GM13976 (cell line): ENCODE data around the gene VGLL4.

ENCODE experiments used
- DNase-seq: peaks from one replicate; pipeline ENCODE4 v3.0.0; 2012; ENCODE audit warnings: low spot score
- CTCF ChIP-seq: IDR thresholded peaks from 2 replicates; pipeline ENCODE4 v1.5.1; 2012; ENCODE audit warnings: borderline replicate concordance, mild to moderate bottlenecking; ENCODE audit not compliant: insufficient read depth; ENCODE audit errors: extremely low read depth, missing control alignments, control extremely low read depth
- in situ Hi-C: fragments of 300-500 bp; cut with MboI; formaldehyde crosslinking; loops from one replicate; pipeline ENCODE4 v1.12.0; 2022; ENCODE audit warnings: low sequenced_read_pairs, mixed read lengths, inconsistent platforms; ENCODE audit not compliant: unreplicated experiment

The VGLL4 gene

GRCh38 chr3:11661827-11662226, 18.1 kb upstream of the VGLL4 start:
- TF ChIP-seq CTCF = no peak
- in situ Hi-C loops = loop anchor here (5.0 kb wide), 1 partner anchor 280 kb away; no protein-coding TSS in a partner anchor
- DNase-seq = no peak

- DNase-seq = no peak
- no peak for TF ChIP-seq CTCF
- in situ Hi-C loops = loop anchor here (5.0 kb wide), 1 partner anchor 279 kb away; no protein-coding TSS in a partner anchor
Observed at GRCh38 chr3:11661052-11661656, 17.4 kb upstream of the VGLL4 start.

- TF ChIP-seq CTCF = no peak
- in situ Hi-C loops = loop anchor here (5.0 kb wide), 1 partner anchor 278 kb away; no protein-coding TSS in a partner anchor
- DNase-seq = no peak
Observed at GRCh38 chr3:11660242-11660641, 16.5 kb upstream of the VGLL4 start.

GRCh38 chr3:11658180-11658579, 14.5 kb upstream of the VGLL4 start:
- DNase-seq = no peak
- in situ Hi-C loops = loop anchor here (10.0 kb wide), 1 partner anchor 147 kb away; no protein-coding TSS in a partner anchor
- no peak for TF ChIP-seq CTCF

- in situ Hi-C loops = loop anchor here (10.0 kb wide), 1 partner anchor 149 kb away; no protein-coding TSS in a partner anchor
- TF ChIP-seq CTCF = no peak
- DNase-seq = no peak
Observed at GRCh38 chr3:11655196-11655928, 11.6 kb upstream of the VGLL4 start.

GRCh38 chr3:11654166-11654565, 10.5 kb upstream of the VGLL4 start:
- DNase-seq = no peak
- in situ Hi-C loops = loop anchor here (10.0 kb wide), 1 partner anchor 151 kb away; no protein-coding TSS in a partner anchor
- no peak for TF ChIP-seq CTCF
